Measurements from ENCODE around the gene HOXD8. TPM values are rescaled to one million over a fixed set of nuclear protein-coding genes. Genes with fewer than 3 reads are reported as not detected.

HOXD8 gene
- total RNA-seq, 2 experiments from 2014 or later, result not detected

GRCh38 chr2:176131848-176132158 is 2.3 kb downstream of the HOXD8 start:
- H3K36me3 Mint-ChIP-seq, result peaks cover 3% of the 10 kb centered on the region
- POLR2A ChIA-PET, result no interaction called here
- peak overlapping the region; percentile 74 for H3K4me3 Mint-ChIP-seq
- DNase-seq (no peak), ATAC-seq (ENCODE audit: low read depth) (no peak)
- peaks cover 25% of the 10 kb centered on the region for H3K4me1 Mint-ChIP-seq
- no peak overlapping the region for H3K27ac Mint-ChIP-seq
- peaks cover 85% of the 10 kb centered on the region for H3K27me3 Mint-ChIP-seq
- H3K9me3 Mint-ChIP-seq, result no peaks in the 10 kb centered on the region

GRCh38 chr2:176132205-176133171 is 3.0 kb downstream of the HOXD8 start:
- peak overlapping the region; percentile 74 for H3K4me3 Mint-ChIP-seq
- H3K9me3 Mint-ChIP-seq, result no peaks in the 10 kb centered on the region
- no peak overlapping the region for H3K27ac Mint-ChIP-seq
- peaks cover 25% of the 10 kb centered on the region for H3K4me1 Mint-ChIP-seq
- peaks cover 3% of the 10 kb centered on the region for H3K36me3 Mint-ChIP-seq
- DNase-seq, result no peak
- POLR2A ChIA-PET, result interaction anchor here (0.7 kb wide), 1 partner anchor 1204 kb away, joined by 3 read pairs; no protein-coding TSS in a partner anchor
- ATAC-seq (ENCODE audit: low read depth), result no peak
- H3K27me3 Mint-ChIP-seq, result peaks cover 85% of the 10 kb centered on the region

GRCh38 chr2:176133389-176133788 is 3.9 kb downstream of the HOXD8 start:
- peaks cover 24% of the 10 kb centered on the region for H3K4me1 Mint-ChIP-seq
- H3K27me3 Mint-ChIP-seq, result peaks cover 85% of the 10 kb centered on the region
- ATAC-seq (ENCODE audit: low read depth) (no peak), DNase-seq (no peak)
- H3K36me3 Mint-ChIP-seq, result peaks cover 3% of the 10 kb centered on the region
- POLR2A ChIA-PET, result no interaction called here
- no peak overlapping the region for H3K27ac Mint-ChIP-seq
- H3K4me3 Mint-ChIP-seq, result no peak overlapping the region
- H3K9me3 Mint-ChIP-seq, result no peaks in the 10 kb centered on the region

GRCh38 chr2:176134035-176134434 is 4.5 kb downstream of the HOXD8 start:
- peaks cover 3% of the 10 kb centered on the region for H3K36me3 Mint-ChIP-seq
- no peak for DNase-seq
- no peaks in the 10 kb centered on the region for H3K9me3 Mint-ChIP-seq
- H3K27me3 Mint-ChIP-seq, result peaks cover 85% of the 10 kb centered on the region
- H3K27ac Mint-ChIP-seq, result no peak overlapping the region
- POLR2A ChIA-PET, result no interaction called here
- no peak for ATAC-seq (ENCODE audit: low read depth)
- H3K4me1 Mint-ChIP-seq, result peaks cover 24% of the 10 kb centered on the region
- H3K4me3 Mint-ChIP-seq, result no peak overlapping the region

- peaks cover 88% of the 10 kb centered on the region for H3K27me3 Mint-ChIP-seq
- H3K9me3 Mint-ChIP-seq, result no peaks in the 10 kb centered on the region
- H3K4me3 Mint-ChIP-seq, result no peak overlapping the region
- peaks cover 3% of the 10 kb centered on the region for H3K36me3 Mint-ChIP-seq
- no peak overlapping the region for H3K27ac Mint-ChIP-seq
- POLR2A ChIA-PET, result no interaction called here
- ATAC-seq (ENCODE audit: low read depth) (no peak), DNase-seq (no peak)
- H3K4me1 Mint-ChIP-seq, result peaks cover 30% of the 10 kb centered on the region
These were observed 5.5 kb downstream of the HOXD8 start for GRCh38 chr2:176135035-176135440.

- Mint-ChIP-seq H3K27ac (no peak overlapping the region), H3K9me3 (no peaks in the 10 kb centered on the region), H3K4me3 (peak overlapping the region; percentile 32), H3K4me1 (peaks cover 24% of the 10 kb centered on the region), H3K27me3 (peaks cover 85% of the 10 kb centered on the region), H3K36me3 (peaks cover 3% of the 10 kb centered on the region)
- POLR2A ChIA-PET, result no interaction called here
- DNase-seq (no peak), ATAC-seq (ENCODE audit: low read depth) (no peak)
These were observed 7.1 kb downstream of the HOXD8 start for GRCh38 chr2:176136374-176137251.

DNA sequence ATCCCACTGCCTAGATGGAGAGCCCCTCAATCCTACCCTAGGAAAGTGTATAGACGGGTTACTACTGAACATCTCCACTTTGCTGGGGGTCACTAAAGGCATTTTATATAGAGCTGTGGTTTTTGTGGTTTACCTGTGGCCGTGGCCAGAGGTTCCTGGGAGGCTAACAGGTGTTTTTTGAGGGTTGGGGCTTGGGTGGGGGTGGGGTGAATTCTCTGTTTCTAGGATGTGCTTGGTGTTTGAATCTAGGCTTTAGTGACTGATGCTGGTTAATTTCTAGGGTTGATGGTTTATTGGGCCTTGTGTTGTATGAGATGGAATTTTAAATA is 7.7 kb downstream of the HOXD8 start:
- Mint-ChIP-seq H3K4me1 (peaks cover 24% of the 10 kb centered on the region), H3K9me3 (no peaks in the 10 kb centered on the region), H3K27ac (no peak overlapping the region), H3K27me3 (peaks cover 80% of the 10 kb centered on the region), H3K4me3 (no peak overlapping the region), H3K36me3 (peaks cover 3% of the 10 kb centered on the region)
- no peak for DNase-seq
- POLR2A ChIA-PET, result no interaction called here
- no peak for ATAC-seq (ENCODE audit: low read depth)

GRCh38 chr2:176137906-176138305 is 8.4 kb downstream of the HOXD8 start:
- POLR2A ChIA-PET, result no interaction called here
- no peak overlapping the region for H3K4me3 Mint-ChIP-seq
- no peak for ATAC-seq (ENCODE audit: low read depth)

DNA sequence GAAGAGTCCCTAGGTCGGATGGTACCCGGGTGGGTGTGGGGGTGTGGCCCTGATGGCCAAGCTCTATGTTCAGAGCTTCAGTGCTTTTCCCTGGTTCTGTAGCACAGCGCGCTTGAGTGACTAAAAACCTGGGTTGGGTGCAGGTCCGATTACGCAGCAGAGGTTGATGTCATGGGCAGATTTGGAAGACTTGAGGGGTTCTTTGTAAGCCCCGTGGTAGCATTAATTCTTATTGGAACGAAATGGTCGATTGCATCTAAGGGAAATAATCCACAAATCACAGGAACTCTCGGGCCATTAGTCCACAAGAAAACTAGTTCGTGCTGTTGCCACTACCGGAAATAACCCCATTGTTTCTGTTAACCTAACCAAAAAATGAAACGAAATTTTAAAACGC is 9.0 kb downstream of the HOXD8 start:
- Mint-ChIP-seq H3K4me1 (peaks cover 21% of the 10 kb centered on the region), H3K4me3 (peak overlapping the region; percentile 53), H3K27ac (no peak overlapping the region), H3K27me3 (peaks cover 75% of the 10 kb centered on the region), H3K36me3 (peaks cover 3% of the 10 kb centered on the region), H3K9me3 (no peaks in the 10 kb centered on the region)
- ATAC-seq (ENCODE audit: low read depth) (no peak), DNase-seq (no peak)
- POLR2A ChIA-PET, result no interaction called here

More at GRCh38 chr2:176137906-176138305, 8.4 kb downstream of the HOXD8 start:
- Mint-ChIP-seq H3K9me3 (no peaks in the 10 kb centered on the region), H3K27ac (no peak overlapping the region), H3K36me3 (peaks cover 3% of the 10 kb centered on the region), H3K27me3 (peaks cover 76% of the 10 kb centered on the region), H3K4me1 (peaks cover 21% of the 10 kb centered on the region)
- DNase-seq, result no peak

GRCh38 chr2:176138923-176139660 is 9.6 kb downstream of the HOXD8 start:
- Mint-ChIP-seq H3K27ac (no peak overlapping the region), H3K9me3 (no peaks in the 10 kb centered on the region), H3K36me3 (peaks cover 3% of the 10 kb centered on the region), H3K4me1 (peaks cover 21% of the 10 kb centered on the region), H3K4me3 (peak overlapping the region; percentile 53), H3K27me3 (peaks cover 74% of the 10 kb centered on the region)
- ATAC-seq (ENCODE audit: low read depth) (no peak), DNase-seq (no peak)
- POLR2A ChIA-PET, result no interaction called here

DNA sequence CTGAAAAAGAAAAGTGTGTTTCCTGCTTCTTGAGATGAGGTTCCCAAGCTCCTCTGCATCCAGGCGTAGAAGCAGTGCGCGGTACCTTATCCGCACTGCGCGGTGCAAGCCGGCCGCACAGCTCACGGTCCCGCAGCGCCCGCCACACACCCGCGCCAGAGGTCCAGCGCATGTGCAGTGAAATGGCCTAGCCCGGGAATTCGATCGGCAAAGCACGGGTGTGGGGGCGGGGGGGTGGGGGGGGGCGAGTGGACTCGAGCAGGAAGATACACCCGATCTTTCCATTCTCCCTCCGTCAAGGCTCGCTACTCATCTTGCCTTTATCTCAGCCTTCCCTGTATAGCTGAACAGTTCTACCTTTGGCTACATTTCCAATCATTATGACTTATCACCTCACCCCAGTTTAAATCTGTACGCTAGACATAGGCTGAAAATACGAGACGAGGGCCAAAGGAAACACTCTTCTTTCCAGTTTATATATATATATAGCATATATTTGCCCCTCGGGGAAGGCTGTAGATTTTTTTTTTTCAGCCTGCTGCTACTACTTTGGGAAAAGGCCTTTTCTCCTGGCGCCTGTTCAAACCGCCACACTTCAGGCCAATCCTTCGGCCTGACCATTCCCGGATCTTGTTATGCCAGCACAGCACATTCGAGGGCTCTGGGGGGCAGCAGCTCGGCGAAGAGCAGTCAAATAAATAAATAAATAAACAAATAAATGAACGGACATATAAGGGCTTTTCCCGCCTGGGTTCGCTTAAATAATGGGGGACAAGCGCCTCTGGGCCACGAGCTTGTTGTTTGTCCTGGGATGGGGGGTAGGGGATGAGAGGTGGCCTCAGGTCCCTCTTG is 10.4 kb downstream of the HOXD8 start:
- no peak for ATAC-seq (ENCODE audit: low read depth)
- Mint-ChIP-seq H3K4me1 (peaks cover 21% of the 10 kb centered on the region), H3K27me3 (peaks cover 73% of the 10 kb centered on the region), H3K4me3 (peak overlapping the region; percentile 60), H3K27ac (peak overlapping the region; percentile 48), H3K9me3 (no peaks in the 10 kb centered on the region), H3K36me3 (peaks cover 3% of the 10 kb centered on the region)
- no peak for DNase-seq
- POLR2A ChIA-PET, result interaction anchor here (0.6 to 1.0 kb wide), 2 partner anchors 315 to 502 kb away, joined by 3 to 4 read pairs; no protein-coding TSS in a partner anchor

- Mint-ChIP-seq H3K9me3 (no peaks in the 10 kb centered on the region), H3K27ac (peak overlapping the region; percentile 48), H3K27me3 (peaks cover 73% of the 10 kb centered on the region), H3K4me3 (peak overlapping the region; percentile 60), H3K4me1 (peaks cover 17% of the 10 kb centered on the region), H3K36me3 (peaks cover 1% of the 10 kb centered on the region)
- ATAC-seq (ENCODE audit: low read depth), result peak; percentile 94
- POLR2A ChIA-PET, result interaction anchor here (0.6 to 1.0 kb wide), 3 partner anchors 314 to 502 kb away, joined by 3 to 4 read pairs (median 4); no protein-coding TSS in a partner anchor
- peak; percentile 89 for DNase-seq
These were observed 11.2 kb downstream of the HOXD8 start for GRCh38 chr2:176140513-176141317.

Measured in activated naive CD8-positive, alpha-beta T cell treated with anti-CD3 and anti-CD28 coated beads, Interleukin-2, amount 10 ng/mL, durations not matched to agents 7 days and 5 days (primary cell).